Posterior vena cava (tissue), 2 donors: ENCODE results near the gene FERMT3. TPM values are rescaled to one million over a fixed set of nuclear protein-coding genes. Genes with fewer than 3 reads are reported as not detected.
A peak's percentile ranks its signal among the peaks of the same experiment; 100 is the strongest.
"Not testable (repeated sequence)": the region's sequence is repeated elsewhere in the genome, so short reads cannot be mapped to it uniquely, and the experiment has no call there.

Source experiments
- DNase-seq: peaks from one replicate; pipeline ENCODE4 v3.0.0-alpha.2; 2020; ENCODE audit warnings: low spot score
- intact Hi-C, 2 donors: fragments of 100-400 bp; cut with DNase I; formaldehyde crosslinking; loops; one replicate each; pipeline versions ENCODE4 v1.14.1 to v1.14.2; 2022 to 2023
- long read RNA-seq, 2 donors: library from polyadenylated mRNA; unstranded; transcript quantifications; one replicate each; pipeline ENCODE4 v2.0.0, GENCODE V29; 2020 to 2021
- total RNA-seq, 2 donors: library from RNA; stranded (reverse); fragmentation: NEBNext Ultra II Directional; extraction: Animal tissue kit (Norgen Biotek cat#: 25700); gene quantifications; one replicate each; pipeline ENCODE4 v1.2.1, GENCODE V29; 2021
- donor health status: DM: yes; HTN: yes; CAD: no.
- donor health status: DM: yes; HTN: yes; CAD: no.

The FERMT3 gene
- 10 to 100 TPM; 30.3 to 44.0 TPM for total RNA-seq
- long read RNA-seq, donor 1, partial matches to known transcripts = 7 of 11 reads
- long read RNA-seq, donor 1, other reads (novel, unspliced or antisense) = 2 of 11 reads
- long read RNA-seq, donor 2, partial matches to known transcripts = 10 of 26 reads
- long read RNA-seq, donor 2, other reads (novel, unspliced or antisense) = 12 of 26 reads

DNA sequence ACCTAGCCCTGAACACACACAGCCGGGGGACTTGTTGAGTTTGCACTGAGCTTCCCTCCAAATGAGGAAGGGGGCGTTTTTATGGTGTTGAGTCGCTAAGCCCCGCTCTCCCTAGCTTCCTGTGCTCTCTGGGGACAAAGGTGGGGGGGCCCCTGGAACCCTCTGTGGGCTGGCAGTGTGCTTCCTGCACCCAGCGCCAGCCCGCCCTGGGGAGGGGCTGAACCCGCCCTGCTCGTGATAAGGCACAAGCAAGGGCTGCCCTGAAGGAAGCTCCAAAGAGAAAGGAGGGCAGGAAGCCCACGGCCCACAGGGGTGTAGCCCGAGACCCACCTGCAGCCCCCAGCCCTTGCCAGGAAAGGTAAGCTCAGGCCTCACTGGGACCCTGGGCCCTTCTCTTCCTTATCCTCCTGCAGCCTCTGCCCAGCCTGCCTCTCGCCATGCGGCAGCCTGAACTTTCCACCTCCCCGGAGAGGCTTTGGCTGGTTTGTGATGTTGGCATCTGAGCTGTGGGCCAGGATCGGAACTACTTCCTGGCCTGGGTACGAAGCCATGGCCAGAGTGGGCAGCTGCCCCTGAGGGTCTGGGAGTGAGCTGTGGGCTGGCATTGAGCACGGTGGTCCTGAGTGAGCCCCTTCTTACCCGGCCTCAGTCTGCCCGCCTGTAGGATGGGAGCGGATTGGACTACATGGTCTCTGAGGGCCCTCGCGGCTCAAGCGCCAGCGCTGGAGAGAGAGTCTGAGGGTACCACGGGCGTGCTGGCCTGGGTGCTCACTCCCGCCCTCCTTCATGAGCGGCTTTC lies at the start of gene FERMT3:
Gene FERMT3, plus strand, starts transcription at position 265 of the 799 bp plus-strand sequence. CDS start 644 bp downstream, outside the sequence.
- intact Hi-C loops = loop anchor here (1.0 to 10.0 kb wide), 3 partner anchors 17 to 96 kb away; partner anchors contain the start of genes CATSPERZ (in 1 of the 2) and KCNK4 (in 1 of the 2)
- DNase-seq = peak; percentile 92

GRCh38 chr11:64157631-64158394 lies 48.7 kb upstream of the FERMT3 start:
- intact Hi-C loops = no loop called here
- DNase-seq = no peak

GRCh38 chr11:64161037-64161436 lies 45.5 kb upstream of the FERMT3 start:
- no peak for DNase-seq
- intact Hi-C loops = no loop called here

GRCh38 chr11:64162769-64163168 lies 43.8 kb upstream of the FERMT3 start:
- DNase-seq, intact Hi-C loops: not testable (repeated sequence)

DNA sequence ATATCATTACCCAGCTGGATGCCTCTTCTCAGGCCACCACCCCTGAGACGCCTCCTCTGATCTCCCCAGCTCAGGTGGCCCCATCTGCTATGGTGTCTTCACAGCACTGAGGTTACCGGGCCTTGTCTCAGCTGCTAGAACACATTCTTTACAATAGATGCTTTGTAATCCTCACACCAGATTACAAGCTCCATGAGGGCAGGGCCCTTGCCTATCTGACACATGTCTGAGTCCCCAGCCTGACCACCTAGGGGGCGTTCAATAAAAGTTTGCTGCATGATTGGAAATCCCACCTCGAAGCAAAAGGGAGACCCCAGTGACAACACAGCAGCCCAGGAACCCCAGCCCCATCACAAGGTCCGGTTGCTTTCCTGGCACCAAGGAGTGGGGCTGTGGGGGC lies 42.6 kb upstream of the FERMT3 start:
- no peak for DNase-seq
- intact Hi-C loops = no loop called here

- no peak for DNase-seq
- intact Hi-C loops = no loop called here
Measured at GRCh38 chr11:64164392-64165312, 41.9 kb upstream of the FERMT3 start.

GRCh38 chr11:64165481-64165841 lies 41.1 kb upstream of the FERMT3 start:
- intact Hi-C loops = no loop called here

GRCh38 chr11:64165842-64166635 lies 40.5 kb upstream of the FERMT3 start, which contains the start of gene MACROD1:
MACROD1 (minus strand) TSS chr11:64166113; CDS start chr11:64165994, 119 bp downstream.
- intact Hi-C loops = no loop called here
- peak; percentile 96 for DNase-seq

More at GRCh38 chr11:64165481-64165841, 41.1 kb upstream of the FERMT3 start:
- DNase-seq = no peak

DNA sequence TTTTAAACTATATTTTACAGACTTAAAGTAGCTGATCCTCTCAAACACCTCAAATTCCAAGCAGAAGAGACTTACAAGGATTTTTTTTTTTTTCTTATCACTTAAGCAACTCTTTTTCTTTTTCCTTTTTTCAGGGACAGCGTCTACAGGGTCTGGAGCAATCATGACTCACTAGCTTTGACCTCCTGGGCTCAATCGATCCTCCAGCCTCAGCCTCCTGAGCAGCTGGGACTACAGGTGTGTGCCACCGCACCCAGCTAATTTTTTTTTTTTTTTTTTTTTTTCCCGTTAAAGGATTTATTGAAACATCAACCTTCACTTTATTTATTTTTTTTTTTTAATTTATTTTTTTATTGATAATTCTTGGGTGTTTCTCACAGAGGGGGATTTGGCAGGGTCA lies 36.1 kb upstream of the FERMT3 start:
- DNase-seq = no peak
- intact Hi-C loops = no loop called here

- no peak for DNase-seq
- intact Hi-C loops = no loop called here
Measured at GRCh38 chr11:64173616-64174355, 32.7 kb upstream of the FERMT3 start.

DNA sequence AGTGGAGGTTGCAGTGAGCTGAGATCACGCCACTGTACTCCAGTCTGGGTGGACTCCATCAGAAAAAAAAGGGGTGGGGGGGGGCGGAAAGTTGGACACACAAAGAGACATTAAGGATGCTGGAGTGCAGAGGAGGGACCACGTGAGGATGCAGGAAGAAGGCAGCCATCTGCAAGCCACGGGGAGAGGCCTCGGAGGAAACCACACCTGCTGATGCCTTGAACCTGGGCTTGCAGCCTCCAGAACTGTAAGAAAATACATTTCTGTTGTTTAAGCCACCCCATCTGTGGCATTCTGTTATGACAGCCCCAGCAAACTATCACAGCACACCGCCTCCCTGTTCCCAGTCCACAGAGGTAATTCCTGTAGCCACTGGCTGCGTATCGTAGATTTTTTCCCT lies 29.8 kb upstream of the FERMT3 start:
- intact Hi-C loops = loop anchor here in 1 of 2 donors (5.0 kb wide), 1 partner anchor 1304 kb away; no protein-coding TSS in a partner anchor
- DNase-seq = no peak

DNA sequence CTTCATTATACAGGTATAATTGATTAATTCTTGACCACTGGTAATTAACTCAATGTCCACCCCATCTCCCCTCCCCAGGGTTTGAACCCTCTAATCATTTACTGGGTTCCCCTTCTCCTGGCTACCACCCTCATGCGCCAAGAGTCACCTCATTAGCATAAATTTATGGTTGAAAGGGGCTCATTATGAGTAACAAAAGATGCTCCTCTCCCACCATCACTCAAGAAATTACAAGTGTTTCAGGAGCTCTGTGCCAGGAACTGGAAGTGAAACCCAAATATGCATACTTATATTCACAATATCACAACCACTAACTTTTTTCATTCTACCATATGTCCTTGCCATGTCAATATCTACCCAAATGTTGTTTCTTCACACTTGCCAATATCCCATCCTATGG lies 28.3 kb upstream of the FERMT3 start:
- no peak for DNase-seq
- intact Hi-C loops = loop anchor here in 1 of 2 donors (5.0 kb wide), 1 partner anchor 1306 kb away; no protein-coding TSS in a partner anchor

GRCh38 chr11:64178951-64179639 lies 27.4 kb upstream of the FERMT3 start:
- intact Hi-C loops = loop anchor here in 1 of 2 donors (5.0 kb wide), 1 partner anchor 1307 kb away; no protein-coding TSS in a partner anchor
- DNase-seq = no peak

GRCh38 chr11:64180891-64181290 lies 25.6 kb upstream of the FERMT3 start:
- DNase-seq = no peak
- intact Hi-C loops = no loop called here

GRCh38 chr11:64181506-64182411 lies 24.8 kb upstream of the FERMT3 start:
- intact Hi-C loops = no loop called here
- DNase-seq = peak; percentile 98

DNA sequence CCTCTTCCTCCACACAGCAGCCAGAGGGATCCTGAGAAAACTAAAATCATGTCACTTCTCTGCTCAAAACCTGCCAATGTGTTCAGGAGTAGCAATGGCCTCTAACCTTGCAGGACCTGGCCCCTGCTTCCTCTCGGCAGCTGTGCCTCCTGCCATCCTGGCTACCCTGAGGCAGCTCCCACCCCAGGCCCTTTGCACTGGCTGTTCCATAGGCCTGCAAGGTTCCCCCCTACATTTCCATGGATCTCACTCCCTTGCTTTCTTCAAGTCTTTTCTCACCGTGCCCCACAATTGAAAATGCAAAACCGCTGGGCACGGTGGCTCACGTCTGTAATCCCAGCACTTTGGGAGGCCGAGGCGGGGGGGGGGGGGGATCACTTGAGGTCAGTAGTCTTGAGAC lies 22.6 kb upstream of the FERMT3 start:
- intact Hi-C loops = no loop called here
- no peak for DNase-seq
